GM19372 (cell line): Measurements from ENCODE around the gene CD9.

Source experiments
- ATAC-seq: cut with Tn5 transposase; IDR thresholded peaks from one replicate; pipeline ENCODE4 v1.9.1; 2021; ENCODE audit warnings: mild to moderate bottlenecking, low read depth, moderate library complexity; ENCODE audit not compliant: unreplicated experiment

CD9 gene

GRCh38 chr12:6215932-6216494 lies 15.8 kb downstream of the CD9 start:
- no peak for ATAC-seq

- ATAC-seq, result no peak
Measured at GRCh38 chr12:6216581-6216980, 16.4 kb downstream of the CD9 start.

DNA sequence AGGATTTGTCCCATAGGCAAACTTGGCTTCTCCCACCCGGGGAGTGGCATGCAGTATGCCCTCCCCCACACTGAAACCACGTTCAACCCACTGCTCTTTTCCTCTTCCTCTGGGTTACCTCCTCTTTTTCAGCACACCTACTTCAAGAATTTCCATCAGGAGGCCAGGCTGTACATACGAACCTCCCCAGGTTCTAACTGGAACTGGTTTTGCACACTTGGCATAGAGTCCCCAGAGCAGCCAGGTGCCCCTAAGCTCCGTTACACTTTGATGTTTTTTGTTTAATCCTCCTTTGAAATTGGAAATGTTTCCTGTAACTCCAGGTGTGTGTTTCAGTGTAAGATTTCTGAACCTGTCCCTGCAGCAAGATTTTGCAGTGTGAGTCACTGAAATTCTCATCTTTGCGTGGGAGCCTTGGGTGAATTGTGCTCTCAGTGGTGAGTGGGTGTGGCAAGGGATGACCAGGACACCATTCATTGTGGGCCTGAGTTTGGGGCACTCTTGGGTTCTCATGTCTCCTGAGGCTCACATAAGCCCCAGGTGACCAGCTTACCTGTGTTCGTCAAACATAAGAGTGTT lies 18.2 kb downstream of the CD9 start:
- no peak for ATAC-seq

DNA sequence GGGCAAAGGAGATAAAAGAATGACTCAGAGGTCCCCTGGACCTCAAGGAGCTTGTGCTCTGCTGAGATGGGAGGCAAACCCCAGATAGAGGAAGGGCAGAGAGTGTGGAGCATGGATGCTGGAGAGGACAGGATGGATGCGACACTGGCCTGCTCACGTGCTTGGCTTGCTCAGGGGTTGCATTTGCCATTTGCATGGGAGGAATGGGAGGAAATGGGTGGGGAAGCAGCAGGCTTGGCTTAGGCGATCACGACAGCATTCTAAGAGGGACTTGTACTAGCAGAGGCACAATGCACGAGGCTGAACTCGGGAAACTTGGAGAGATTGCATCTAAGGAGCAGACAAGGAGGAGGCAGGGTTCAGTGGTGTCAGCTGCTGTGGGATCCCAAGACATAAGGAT lies 19.8 kb downstream of the CD9 start:
- no peak for ATAC-seq

DNA sequence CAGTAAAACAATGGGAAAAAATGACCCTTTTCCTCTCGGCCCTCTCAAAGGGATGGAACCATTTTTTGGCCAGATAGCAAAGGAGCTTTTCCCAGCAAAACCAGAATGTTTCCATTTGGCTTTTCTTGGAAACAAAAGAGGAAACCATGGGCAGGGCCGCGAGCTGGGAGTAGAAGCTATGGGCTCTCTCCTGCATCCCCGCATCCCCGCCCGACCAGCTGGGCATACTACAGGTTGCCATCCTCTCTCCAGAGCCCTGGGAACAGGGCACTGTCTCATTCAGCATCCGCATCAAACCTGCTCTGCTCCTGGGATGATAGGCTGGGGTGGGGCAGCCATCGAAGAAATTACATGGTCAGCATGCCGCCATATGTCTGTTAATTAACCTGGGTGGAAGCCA lies 20.9 kb downstream of the CD9 start:
- ATAC-seq, result no peak

DNA sequence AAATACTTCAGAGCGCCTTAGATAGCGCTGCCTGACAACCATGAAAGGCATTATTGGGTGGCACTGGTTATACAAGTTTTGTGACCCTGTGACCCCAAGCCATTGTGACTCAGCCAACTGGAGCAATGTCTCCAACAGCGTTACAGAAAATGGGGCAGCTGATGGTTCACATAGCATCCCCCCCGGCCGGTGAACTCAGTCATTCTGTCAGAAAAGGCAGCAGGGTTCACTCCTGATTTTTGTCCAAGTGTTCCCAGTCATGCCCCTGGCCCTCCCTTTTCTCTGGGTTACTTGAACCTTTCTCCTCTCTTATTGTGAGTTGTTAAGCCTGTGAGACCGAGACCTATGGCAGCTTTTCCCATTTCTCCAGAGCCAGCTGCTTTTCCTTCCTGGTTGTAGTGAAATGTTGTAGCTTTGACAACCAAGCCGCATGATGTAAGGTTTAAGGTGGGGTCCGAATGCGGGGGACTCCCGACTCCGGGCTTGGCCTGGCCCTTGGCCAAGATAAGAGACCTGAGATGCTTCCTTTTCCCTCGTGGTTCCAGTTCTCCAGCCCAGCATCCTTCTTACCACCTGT lies 22.0 kb downstream of the CD9 start:
- ATAC-seq, result no peak

GRCh38 chr12:6223545-6223944 lies 23.3 kb downstream of the CD9 start:
- ATAC-seq, result no peak

GRCh38 chr12:6224550-6224949 lies 24.4 kb downstream of the CD9 start:
- ATAC-seq, result no peak

- ATAC-seq, result no peak
Measured at GRCh38 chr12:6225630-6226001, 25.4 kb downstream of the CD9 start.

DNA sequence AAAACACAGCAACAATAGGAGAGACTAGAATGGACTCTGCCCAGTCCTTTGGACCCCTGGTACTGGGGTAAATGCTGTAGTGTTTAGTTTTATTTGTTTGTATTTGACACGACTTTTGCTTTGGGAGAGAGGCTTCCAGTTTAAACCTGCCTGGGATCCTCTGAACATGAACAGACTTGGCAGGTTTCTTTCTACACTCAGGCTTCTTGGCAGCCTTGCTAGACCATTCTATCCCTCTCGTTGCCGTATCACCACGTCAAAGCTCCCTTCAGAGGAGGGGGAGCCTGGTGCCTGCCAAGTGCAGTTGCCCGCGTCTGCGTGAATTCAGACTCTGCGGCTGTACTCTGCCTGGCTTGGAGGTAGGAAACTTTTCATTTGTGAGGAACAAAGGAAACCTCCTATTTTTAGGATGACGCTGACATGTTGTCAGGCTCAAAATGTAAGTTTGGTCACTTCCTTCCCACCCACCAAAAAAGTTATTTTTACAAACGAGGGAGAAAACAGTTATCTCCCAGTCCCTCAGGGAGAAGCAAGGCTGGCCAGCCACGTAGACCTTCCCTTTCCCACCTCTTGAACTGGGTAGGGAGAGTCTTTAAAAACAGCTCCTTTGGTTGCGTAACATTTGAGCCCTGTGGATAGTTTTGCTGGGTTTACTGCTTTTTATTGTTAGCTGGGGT lies 25.9 kb downstream of the CD9 start:
- no peak for ATAC-seq

- no peak for ATAC-seq
Measured at GRCh38 chr12:6226679-6227051, 26.5 kb downstream of the CD9 start.

DNA sequence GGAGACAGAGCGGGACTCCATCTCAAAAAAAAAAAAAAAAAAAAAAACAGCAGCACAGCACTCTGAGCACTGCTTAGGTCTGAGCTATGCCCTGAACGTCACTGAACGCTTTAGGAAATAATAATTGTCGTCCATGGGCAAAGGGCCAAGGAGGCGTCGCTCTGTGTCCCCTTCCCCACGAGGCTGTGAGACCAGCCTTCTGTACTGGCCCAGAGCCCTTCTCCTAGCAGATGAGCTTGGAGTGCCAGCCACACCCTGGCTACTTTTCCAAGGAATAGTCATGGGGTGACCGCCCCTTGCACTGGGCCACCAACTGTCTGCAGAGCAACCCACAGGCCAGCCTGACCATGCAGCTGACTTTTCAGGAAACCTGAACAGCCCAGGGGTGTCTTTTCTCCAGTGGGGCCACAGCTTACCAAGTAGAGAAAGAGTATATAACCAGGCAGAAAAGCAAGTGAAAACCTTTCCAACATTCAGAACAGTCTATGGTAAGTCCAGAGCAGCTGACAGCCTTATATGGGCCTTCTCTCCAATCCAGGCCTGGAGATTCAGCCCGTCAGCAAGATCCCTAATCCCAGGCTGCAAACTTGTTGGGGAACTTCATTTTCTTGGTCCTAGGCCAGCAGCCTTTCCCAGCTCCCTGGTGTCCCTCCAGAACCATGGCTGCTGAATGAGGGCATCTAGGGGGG lies 28.5 kb downstream of the CD9 start:
- ATAC-seq, result no peak

DNA sequence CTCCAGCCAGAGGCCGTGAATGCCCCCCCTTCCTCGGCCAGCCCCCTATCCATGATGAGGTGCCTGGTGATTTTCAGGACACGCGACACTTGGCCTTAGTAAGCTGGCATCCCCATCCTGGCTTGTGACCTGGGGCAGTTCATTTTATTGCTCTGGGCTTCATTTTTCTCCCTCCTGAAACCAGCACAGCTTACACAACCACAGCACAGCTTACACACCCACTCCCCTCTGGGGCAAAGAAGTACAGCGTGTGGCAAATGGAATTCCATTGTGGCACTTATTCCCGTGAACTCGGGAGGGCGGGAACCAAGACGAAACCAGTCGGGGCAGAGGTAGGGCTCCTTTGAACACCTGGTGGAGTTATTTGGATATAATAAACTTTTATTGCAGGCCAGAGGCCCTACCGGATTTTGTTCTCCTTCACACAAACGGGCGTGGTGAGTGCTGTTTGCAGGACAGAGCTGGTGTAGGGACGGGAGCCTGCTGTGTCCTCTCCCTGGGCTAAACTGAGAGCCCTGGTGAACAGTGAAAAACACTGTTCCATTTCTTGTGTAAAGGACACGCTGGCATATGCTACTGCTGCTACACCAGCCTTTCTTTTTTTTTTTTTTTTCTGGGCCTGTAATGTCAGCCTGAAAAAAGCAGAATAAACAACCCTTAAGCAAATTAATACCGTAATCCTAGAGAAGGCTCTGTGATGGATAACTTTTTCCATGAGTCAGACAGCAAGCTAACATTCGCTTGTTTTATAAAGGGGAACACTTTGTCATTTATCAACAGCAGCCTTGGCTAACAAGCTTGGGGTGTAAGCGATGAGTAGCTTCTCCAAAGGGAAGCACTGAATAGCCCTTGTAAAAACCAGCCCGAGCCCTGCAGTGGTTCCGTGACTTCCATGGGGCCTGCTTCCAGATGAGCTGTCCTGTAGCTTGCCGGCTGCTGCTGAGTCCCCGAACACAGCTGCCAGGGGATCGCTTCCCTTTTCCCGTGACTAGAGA lies 29.3 kb downstream of the CD9 start:
- no peak for ATAC-seq

- ATAC-seq, result no peak
Measured at GRCh38 chr12:6230321-6231110, 30.3 kb downstream of the CD9 start.

DNA sequence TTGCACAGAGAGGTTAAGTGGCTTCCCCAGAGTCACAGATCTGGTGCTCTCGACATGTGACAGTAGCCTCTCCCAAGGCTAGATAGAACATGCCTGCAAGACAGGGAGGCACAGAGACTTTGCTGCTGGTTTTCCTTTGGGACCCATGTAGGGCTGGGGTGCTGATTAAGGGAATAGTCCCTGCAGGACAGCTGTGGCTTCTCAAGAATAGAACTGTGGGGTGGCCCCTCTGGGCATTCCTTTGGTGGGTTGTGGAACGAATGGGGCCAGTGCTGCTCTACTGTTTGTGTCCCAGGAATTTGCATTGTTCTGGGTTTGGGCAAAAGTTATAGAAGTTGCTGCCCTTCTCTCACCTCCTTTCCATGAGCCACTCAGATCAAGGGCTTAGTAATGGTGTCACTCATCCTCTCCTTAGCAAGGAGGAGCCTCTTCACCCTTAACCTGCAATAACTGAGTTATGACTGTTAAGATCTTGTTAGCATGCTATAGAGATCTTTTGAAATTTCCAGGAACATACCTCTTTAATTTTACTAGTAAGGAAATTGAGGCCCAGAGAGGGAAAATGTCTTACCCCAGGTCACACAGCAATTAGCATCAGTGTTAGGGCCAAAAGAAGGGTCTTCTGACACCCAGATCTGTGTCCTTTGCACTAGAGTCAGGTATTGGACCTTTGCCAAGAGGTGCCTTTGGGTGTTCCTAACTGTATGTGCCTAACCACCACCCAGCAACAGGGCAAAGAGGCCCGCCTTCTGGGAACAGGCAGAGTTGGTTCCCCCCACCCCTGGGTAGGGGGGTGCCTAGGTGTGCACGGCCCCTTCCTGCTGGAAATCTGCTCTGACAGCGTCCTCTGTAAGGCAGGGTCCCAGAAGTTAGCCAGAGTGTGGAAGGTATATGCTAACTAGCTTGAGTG lies 31.4 kb downstream of the CD9 start:
- ATAC-seq, result no peak

DNA sequence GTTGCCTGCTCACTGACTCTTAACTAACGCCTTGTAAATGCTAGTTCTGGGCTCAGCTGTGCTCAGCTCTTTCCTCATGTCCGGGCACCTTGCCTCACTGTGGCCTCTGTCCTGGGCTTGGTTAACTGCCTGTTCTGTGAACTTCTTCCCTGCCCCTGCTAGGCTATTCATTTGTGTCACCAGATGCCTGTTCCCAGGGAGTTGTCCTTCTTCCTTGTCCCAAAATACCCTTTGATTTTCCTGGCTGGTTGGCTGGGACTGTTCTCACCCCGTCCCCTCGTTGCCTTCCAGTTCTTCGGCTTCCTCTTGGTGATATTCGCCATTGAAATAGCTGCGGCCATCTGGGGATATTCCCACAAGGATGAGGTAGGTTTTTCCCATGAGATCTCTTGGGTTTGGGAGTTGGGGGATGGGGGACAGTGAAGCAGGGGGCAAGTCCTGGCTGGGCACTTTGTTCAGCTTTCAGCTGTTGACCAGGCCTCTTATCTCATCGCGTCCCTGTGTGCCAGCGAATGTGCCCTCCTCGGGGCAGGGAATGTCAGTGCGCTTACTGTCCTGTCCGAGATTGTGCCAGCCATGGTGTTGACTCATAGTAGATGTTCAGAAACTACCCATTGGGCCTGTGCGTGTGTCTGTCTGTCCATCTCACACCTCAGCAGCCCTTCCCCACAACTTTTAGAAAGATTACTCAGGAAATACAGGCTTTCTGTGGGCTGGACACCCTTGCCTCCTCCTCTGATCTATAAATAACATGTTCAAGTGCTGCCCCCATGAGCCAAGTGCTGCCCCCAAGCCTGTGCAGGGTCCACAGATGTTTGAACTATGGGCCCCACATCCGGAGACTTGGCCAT lies 33.1 kb downstream of the CD9 start:
- no peak for ATAC-seq

DNA sequence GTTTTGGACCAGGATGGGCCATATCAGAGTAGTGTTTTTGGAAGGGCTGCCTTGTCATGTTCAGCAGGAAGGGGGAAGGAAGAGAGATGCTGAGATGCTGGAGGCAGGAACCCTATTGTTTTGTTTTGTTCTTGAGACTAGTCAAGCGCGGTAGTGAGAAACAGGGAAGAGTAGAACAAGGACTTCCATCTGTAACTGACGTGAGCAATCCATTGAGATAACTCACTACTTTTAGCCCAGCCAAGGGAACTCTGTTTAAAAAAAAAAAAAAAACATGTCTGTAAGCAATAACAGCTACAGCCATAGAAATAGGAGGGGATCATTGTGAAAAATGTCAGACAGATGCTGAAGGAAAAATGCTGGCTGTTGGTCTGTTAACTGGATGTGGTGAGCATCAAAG lies 34.0 kb downstream of the CD9 start:
- ATAC-seq, result no peak

DNA sequence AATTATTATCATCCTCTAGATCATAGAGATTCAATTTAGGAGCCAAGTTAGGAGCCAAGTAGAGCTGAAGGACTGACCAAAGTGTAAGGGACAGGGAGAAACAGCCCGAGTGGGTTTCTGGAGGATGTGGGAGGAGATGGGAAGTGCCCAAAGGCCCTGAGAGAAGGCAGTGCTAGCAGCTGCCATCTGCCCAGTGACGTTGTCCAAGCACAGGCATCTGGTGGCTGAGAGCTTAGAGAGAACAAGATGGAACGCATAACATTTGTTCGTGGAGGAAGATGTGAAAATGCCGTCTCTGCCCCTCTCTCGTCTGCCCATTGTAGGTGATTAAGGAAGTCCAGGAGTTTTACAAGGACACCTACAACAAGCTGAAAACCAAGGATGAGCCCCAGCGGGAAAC lies 34.7 kb downstream of the CD9 start:
- ATAC-seq, result no peak
